Inferior parietal cortex (tissue), 1 donor: ENCODE data around the gene POLR3G.
A peak's percentile ranks its signal among the peaks of the same experiment; 100 is the strongest.

Source experiments
- DNase-seq: peaks from one replicate; pipeline ENCODE4 v3.0.0-alpha.2; 2016; ENCODE audit errors: extremely low spot score

Gene POLR3G

GRCh38 chr5:90503596-90503995 is 28.9 kb downstream of the POLR3G start:
- DNase-seq, result no peak

- no peak for DNase-seq
Observed at GRCh38 chr5:90504743-90505142, 30.1 kb downstream of the POLR3G start.

DNA sequence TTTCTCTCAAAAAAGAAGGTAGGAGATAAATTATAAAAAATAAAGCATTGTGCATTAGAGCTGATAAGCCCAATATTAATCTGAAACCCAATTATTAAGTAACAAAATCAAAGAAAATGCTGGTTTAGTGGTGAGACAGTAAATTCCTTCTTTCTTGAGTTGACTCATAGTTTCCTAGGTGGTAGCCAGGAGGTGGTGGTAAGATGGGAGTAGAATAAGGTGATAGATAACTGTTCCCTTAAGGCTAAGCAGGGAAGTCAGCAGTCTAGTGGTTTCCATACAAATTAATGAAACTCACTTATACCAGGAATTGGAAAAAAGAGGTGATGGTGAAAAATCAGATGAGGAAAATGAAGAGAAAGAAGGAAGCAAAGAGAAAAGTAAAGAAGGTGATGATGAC is 31.6 kb downstream of the POLR3G start:
- no peak for DNase-seq

- DNase-seq, result no peak
Observed at GRCh38 chr5:90510438-90510837, 35.8 kb downstream of the POLR3G start.

- no peak for DNase-seq
Observed at GRCh38 chr5:90514520-90514919, 39.9 kb downstream of the POLR3G start.

DNA sequence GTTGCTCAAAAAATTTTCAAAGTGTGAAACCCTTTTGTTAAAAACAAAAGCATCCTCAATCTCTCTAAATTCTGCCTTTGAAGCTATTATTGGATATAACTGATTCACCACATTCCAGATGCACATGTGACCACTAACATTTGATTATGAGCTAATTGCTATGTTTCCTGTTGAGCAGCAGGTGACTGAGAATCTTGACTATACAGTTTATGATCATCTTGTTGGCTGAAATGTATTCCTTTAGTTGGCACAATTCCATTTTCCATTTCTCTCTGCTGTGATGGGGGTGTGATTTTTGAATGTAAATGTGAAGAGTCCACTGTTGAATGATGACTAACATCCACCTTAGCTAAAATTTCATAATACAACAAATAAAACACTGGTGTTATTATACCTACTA is 44.0 kb downstream of the POLR3G start:
- DNase-seq, result no peak

DNA sequence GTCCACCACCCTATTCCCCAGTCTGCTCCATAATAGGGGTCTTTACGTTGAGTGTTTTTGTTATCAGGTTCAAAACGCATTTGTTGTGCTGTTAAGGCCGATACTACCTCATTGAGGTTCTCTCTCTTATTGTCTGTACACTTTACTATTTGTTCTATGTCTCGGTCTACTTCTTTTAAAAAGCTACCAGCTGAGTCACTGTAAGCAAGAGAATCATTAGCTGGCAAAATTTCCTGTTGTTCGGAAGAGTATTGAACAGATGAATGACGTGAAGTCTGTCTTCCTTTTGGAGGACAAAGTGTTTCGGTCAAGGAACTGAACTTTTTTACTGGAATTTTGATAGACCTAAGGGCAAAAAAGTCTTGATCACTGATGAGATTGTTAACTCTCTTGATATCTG is 44.4 kb downstream of the POLR3G start:
- DNase-seq, result no peak

GRCh38 chr5:90528601-90529193 is 54.0 kb downstream of the POLR3G start:
- DNase-seq, result peak; percentile 54

- peak; percentile 92 for DNase-seq
Observed at GRCh38 chr5:90529194-90529938, 54.7 kb downstream of the POLR3G start, which contains the start of gene LYSMD3. Gene LYSMD3, minus strand, starts transcription at chr5:90529584. Its CDS starts 4,295 bp downstream, at chr5:90525289.

GRCh38 chr5:90529939-90530677 is 55.4 kb downstream of the POLR3G start:
- DNase-seq, result peak; percentile 88

DNA sequence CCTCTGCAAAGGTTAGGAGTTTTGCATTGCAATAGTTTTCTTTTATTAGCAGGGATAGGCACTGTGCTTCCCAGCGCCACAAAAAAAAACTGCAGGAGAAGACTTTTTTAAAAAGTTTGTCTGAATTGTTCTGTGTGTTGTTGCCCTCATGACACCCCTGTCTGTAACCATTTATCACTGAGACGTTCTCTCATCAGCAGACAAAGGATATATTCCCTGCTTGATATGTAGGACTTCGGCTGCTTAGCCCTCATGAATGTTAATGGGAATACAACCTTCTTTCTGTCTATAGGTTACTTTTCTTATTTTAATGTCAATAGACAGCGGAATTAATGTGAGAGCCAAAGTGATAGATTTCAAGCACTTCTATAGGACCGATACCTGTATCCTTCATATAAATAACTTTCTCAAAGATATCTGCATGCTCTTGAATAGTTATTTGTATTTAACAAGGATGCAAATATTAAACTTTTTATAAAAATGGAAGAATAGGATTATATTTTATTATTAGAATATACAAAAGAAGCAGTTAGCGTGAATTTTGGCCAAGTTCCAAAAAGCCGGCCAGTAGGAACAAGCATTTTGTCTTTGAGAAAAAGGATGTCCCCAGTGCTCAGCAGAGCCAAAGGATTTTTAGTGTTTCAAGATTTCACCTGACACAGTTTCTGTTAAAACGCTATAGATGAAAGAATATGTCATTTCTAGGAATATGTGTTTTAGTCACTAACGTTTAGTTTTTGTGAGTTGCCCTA is 56.2 kb downstream of the POLR3G start:
- no peak for DNase-seq

- DNase-seq, result no peak
Observed at GRCh38 chr5:90533794-90534193, 59.1 kb downstream of the POLR3G start.

DNA sequence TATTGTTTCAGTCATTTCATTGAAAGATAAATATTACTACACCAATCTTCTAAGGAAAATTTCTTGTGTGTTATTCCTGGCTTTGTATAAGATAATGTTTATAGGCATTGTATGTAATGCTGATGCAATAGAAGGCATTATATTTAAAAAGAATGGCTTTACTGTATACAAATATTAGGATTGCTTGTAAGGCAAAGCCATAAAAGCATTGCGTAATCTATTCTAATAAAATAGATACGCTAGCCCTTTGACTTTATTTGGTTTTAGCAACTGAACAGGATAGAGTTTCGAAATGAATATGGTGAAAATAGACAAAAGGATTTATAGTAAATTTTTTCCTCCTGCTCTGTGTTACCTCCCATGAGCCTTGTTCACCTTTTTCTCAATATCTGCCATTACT is 60.3 kb downstream of the POLR3G start:
- no peak for DNase-seq

DNA sequence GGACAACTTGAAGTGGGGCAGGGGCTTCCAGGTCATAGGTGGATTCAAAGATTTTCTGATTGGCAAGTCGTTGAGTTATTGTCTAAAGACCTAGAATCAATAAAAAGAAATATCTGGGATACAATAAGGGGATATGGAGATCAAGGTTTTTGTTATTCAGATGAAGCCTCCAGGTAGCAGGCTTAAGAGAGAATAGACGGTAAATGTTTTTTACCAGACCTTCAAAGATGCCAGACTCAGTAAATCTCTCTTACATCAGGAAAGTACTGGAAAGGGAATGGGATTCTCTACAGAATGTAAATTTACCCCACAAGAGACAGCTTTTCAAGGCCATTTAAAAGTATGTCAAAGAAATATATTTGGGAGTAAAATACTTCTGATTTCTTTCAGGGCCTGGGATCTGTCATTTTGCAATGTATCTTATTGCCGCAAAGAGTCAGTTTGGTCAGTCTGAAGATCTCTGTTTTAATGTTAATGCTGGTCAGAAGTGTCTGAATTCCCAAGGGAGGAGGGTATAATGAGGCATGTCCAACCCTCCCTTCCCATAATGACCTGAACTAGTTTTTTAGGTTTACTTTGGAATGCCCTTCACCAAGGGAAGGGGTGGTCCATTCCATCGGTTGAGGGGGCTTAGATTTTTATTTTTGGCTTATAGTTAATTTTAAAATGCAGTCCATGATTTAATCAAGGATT is 68.3 kb downstream of the POLR3G start:
- DNase-seq, result no peak

DNA sequence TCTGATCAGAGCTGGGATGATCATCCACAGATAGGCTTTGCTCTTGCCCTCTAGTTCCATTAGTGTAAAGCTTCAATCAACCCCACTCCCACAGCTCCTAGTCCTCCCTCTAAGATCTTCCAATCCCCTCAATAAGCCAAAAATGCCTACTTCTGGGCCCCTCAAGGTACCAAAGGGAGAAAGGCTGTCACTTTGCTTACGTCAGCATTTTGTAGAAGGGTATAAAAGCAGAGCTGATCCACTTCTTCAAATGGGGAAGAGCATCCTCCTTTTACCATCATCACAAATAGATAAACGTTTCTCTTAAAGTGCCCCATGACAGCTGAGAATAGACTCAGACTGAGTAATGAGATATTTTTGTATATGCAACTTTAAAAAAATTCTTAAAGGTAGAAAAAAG is 70.8 kb downstream of the POLR3G start:
- no peak for DNase-seq

DNA sequence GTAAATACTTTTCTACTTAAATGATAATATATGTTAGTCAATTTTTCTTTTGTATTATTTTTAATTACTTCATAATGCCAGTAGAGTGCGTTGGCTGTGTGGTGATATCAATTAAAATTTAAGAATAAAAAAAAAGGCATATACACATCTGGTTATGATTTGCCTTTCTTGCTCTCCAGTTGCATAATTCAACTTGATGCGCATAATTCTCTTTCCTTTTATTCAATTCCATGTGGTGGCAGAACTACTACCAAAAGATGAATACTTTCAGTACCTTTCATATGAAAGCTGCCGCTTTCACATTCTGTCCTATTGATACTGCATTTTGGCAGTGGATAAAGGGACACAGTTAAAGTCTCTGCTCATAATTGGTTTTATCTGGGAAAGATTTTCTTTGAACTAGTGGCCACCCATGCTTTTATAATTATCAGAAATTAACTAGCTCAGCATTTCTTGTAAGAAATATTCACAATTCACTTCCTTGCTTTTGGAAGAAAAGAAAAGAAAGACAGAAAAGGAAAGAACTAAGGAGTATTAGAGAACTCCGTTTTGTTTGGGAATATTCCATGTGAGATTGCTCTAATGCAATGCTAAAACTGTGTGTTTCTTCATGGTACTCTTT is 71.7 kb downstream of the POLR3G start:
- no peak for DNase-seq

- no peak for DNase-seq
Observed at GRCh38 chr5:90547072-90547536, 72.4 kb downstream of the POLR3G start.

DNA sequence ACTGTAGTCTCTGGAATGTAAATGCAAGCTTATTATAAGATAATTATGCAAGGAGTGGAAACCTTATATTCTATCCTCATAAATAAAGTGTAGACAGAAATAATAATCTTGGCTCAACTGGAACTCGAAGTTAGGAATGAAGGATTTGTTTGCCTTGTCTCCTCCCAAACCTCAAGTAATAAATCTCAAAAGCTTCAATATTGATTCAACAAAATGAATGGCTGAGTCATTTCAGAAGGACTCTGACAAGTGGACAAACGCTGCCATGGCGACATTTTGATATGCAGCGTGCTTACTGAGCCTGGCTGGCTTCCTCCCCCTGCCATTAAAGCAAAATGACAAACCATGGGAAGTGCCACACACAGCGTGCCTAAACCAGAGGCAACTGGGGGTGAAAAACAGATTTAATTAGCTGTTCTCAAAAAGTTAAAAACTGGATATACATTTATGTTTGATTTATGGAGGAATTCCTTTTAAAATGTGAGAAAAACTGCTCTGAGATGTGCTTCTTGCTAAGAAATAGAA is 73.5 kb downstream of the POLR3G start:
- no peak for DNase-seq

DNA sequence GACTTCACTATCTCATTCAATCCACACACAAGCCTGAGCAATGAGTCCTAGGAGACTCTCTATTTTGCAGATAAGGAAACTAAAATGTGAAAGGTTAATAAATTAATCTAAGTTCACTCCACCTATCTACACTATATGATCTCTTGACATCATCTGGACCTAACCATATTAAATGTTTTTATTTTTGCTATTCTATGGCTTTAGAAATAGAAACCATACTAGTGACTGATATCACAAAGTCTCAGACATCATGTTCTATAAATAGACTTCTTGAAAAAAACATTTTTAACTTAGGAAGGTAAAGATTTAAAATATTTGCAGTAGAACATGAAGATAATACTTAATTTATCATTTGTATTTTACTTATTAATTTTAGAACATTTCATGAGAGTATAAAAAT is 74.6 kb downstream of the POLR3G start:
- DNase-seq, result no peak

DNA sequence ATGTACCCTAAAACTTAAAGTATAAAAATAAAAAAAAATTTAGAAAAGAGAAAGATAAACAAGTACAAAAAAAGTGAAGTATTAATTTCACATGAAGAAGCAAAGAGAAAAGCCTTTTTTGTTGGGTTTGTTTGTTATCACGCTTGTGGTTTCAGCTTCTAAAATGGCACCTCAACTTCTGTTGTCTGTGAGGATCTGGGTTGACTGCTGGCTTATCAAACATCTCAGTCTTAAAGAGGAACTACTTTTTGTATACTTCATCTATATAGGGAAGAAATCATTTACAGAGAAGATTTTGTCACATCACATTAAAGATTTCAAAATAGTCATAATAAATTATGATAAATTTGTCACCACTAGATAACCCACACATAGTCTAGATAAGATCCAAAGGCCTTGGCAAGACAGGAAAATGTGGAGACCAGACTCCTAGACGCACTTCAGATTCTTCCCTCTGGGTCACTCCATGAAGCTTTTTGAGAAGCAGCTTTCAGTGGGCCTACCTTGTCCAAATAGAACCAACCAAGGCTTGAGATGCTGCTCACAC is 75.1 kb downstream of the POLR3G start:
- no peak for DNase-seq
